HepG2 (cell line): ENCODE measurements around the gene COX10. TPM values are rescaled to one million over a fixed set of nuclear protein-coding genes. Genes with fewer than 3 reads are reported as not detected.

Experiments
- ATAC-seq: fragments of 200-7000 bp; cut with Tn5 transposase; 3 replicates; pipeline ENCODE4 v1.9.1; 2020; ENCODE audit warnings: mild to moderate bottlenecking, moderate library complexity
- BruUV-seq: library from RNA; stranded (reverse); fragments of 400-500 nt; replicated peaks from 2 replicates; lab custom pipeline; 2021; lab: Mats Ljungman, UMichigan
- CTCF ChIA-PET: fragments of 300-600 bp; formaldehyde crosslinking; extraction: SDS; loops from one replicate; lab custom pipeline; 2021; ENCODE audit warnings: low total read pairs, inconsistent platforms, low intra/inter-chr PET ratio; lab: Yijun Ruan, JAX
- POLR2A ChIA-PET: fragments of 350-600 bp; sonication (Branson Sonifier 250); formaldehyde crosslinking; loops from one replicate; lab custom pipeline; 2020; ENCODE audit warnings: antibody characterized with exemption, inconsistent platforms; lab: Yijun Ruan, JAX
- DNase-seq: peaks from one replicate; pipeline ENCODE4 v3.0.0-alpha.2; 2015; ENCODE audit warnings: low spot score
- FAIRE-seq: peaks from 3 replicates; lab custom pipeline; 2011; peaks lifted over from hg19 to GRCh38; lab: Jason Lieb, UNC
- H2AFZ ChIP-seq: one replicate; pipeline ENCODE4 v1.6.1; 2011; ENCODE audit warnings: low read length, inconsistent platforms
- H3K27ac ChIP-seq: fragments of 300-600 bp; 3 replicates; pipeline ENCODE4 v1.8.0; 2011; ENCODE audit warnings: mixed run types, mild to moderate bottlenecking, mixed read lengths, low read length, inconsistent platforms; ENCODE audit not compliant: insufficient read depth; ENCODE audit errors: extremely low read length
- H3K27me3 ChIP-seq, 2 experiments: fragments of 200-600 bp in 1 of 2; 2 replicates in 1 of 2; 3 replicates in 1 of 2; pipeline versions ENCODE4 v1.6.0 to v1.8.0; 2011; ENCODE audit warnings: low read length in 2 of 2, mild to moderate bottlenecking in 2 of 2, moderate library complexity in 2 of 2, inconsistent platforms in 1 of 2; ENCODE audit not compliant: insufficient read depth in 2 of 2, control insufficient read depth in 1 of 2
- H3K36me3 ChIP-seq, 2 experiments: fragments of 200-600 bp in 1 of 2; replicated peaks in 1 of 2; 2 replicates in 1 of 2; 3 replicates in 1 of 2; pipeline versions ENCODE4 v1.5.1 to v1.8.0; 2011; ENCODE audit warnings: low read length in 2 of 2, inconsistent platforms in 1 of 2; ENCODE audit not compliant: insufficient read depth in 2 of 2, control insufficient read depth in 1 of 2
- H3K4me1 ChIP-seq: 2 replicates; pipeline ENCODE4 v1.5.1; 2012; ENCODE audit warnings: low read length, inconsistent platforms; ENCODE audit not compliant: insufficient read depth
- H3K4me2 ChIP-seq: 2 replicates; pipeline ENCODE4 v1.6.0; 2011; ENCODE audit warnings: low read depth, low read length, inconsistent platforms
- H3K4me3 ChIP-seq, 3 experiments: fragments of 200-600 bp in 1 of 3; sonication (generic), shearing (Covaris generic) in 1 of 3; replicated peaks in 1 of 3; 2 replicates each; pipeline ENCODE4 v1.5.1; 2011 to 2016; ENCODE audit warnings: low read length in 3 of 3, inconsistent platforms in 2 of 3, low read depth in 2 of 3, mild to moderate bottlenecking in 2 of 3, control low read depth in 1 of 3, mixed read lengths in 1 of 3; ENCODE audit not compliant: insufficient read depth in 1 of 3
- H3K79me2 ChIP-seq: one replicate; pipeline ENCODE4 v1.6.1; 2011; ENCODE audit warnings: low read length, inconsistent platforms; ENCODE audit not compliant: insufficient read depth
- H3K9ac ChIP-seq: 2 replicates; pipeline ENCODE4 v1.6.0; 2011; ENCODE audit warnings: mild to moderate bottlenecking, low read depth, low read length, inconsistent platforms; ENCODE audit not compliant: insufficient read depth
- H3K9me3 ChIP-seq: 2 replicates; pipeline ENCODE4 v1.5.1; 2012; ENCODE audit warnings: mild to moderate bottlenecking, low read length
- H4K20me1 ChIP-seq: 2 replicates; pipeline ENCODE4 v1.6.0; 2011; ENCODE audit warnings: inconsistent platforms, mild to moderate bottlenecking, low read length, moderate library complexity; ENCODE audit not compliant: insufficient read depth
- ARID3A ChIP-seq: IDR thresholded peaks from 2 replicates; pipeline ENCODE4 v1.6.1; 2012; ENCODE audit warnings: low read depth, low read length, improper control_type of control experiment
- HMG20A ChIP-seq: IDR thresholded peaks from 2 replicates; pipeline ENCODE4 v1.6.1; 2016; ENCODE audit warnings: borderline replicate concordance
- HNRNPUL1 ChIP-seq: fragments of 200-400 bp; formaldehyde crosslinking; IDR thresholded peaks from 2 replicates; pipeline ENCODE4 v1.6.1; 2017; ENCODE audit warnings: low read depth, mild to moderate bottlenecking, low read length, moderate library complexity
- MTF1 ChIP-seq: sonication (generic); formaldehyde crosslinking; IDR thresholded peaks from 2 replicates; pipeline ENCODE4 v1.5.0; 2020; ENCODE audit warnings: missing genetic modification reagents
- POGZ ChIP-seq: sonication (generic); formaldehyde crosslinking; IDR thresholded peaks from 2 replicates; pipeline ENCODE4 v1.4.0; 2020; ENCODE audit warnings: mild to moderate bottlenecking, missing genetic modification reagents
- SPEN ChIP-seq: sonication (generic); formaldehyde crosslinking; IDR thresholded peaks from 2 replicates; pipeline ENCODE4 v1.5.1; 2020; ENCODE audit warnings: low read depth, mild to moderate bottlenecking, missing genetic modification reagents
- TBX2 ChIP-seq: sonication (generic); formaldehyde crosslinking; IDR thresholded peaks from 2 replicates; pipeline ENCODE4 v1.5.0; 2020; ENCODE audit warnings: missing genetic modification reagents, mild to moderate bottlenecking, borderline replicate concordance
- TCF12 ChIP-seq, 2 experiments: fragments of 450-650 bp in 1 of 2; sonication (generic) in 1 of 2; formaldehyde crosslinking in 1 of 2; IDR thresholded peaks; 2 replicates each; pipeline versions ENCODE4 v1.6.1 to v1.8.0; 2017 to 2022; ENCODE audit warnings: antibody characterized with exemption in 1 of 2, mild to moderate bottlenecking in 1 of 2, missing genetic modification reagents in 1 of 2, moderate library complexity in 1 of 2
- ZIK1 ChIP-seq: sonication (generic); formaldehyde crosslinking; IDR thresholded peaks from 2 replicates; pipeline ENCODE4 v1.5.0; 2020; ENCODE audit warnings: mild to moderate bottlenecking, low read depth, missing genetic modification reagents, borderline replicate concordance
- ZMYM3 ChIP-seq: sonication (generic); formaldehyde crosslinking; IDR thresholded peaks from 2 replicates; pipeline ENCODE4 v1.5.1; 2020; ENCODE audit warnings: mild to moderate bottlenecking, missing genetic modification reagents
- ZNF280D ChIP-seq: sonication (generic); formaldehyde crosslinking; IDR thresholded peaks from 2 replicates; pipeline ENCODE4 v1.5.1; 2020; ENCODE audit warnings: mild to moderate bottlenecking, missing genetic modification reagents
- ZNF335 ChIP-seq: sonication (generic); formaldehyde crosslinking; IDR thresholded peaks from 2 replicates; pipeline ENCODE4 v1.4.0; 2020; ENCODE audit warnings: missing genetic modification reagents
- WGBS: methylation state at CpG from one replicate; pipeline ENCODE4 v1.1.6; 2017; ENCODE audit warnings: low lambda C conversion rate; 5-methylcytosine and 5-hydroxymethylcytosine counted together
- in situ Hi-C: cut with HindIII; loops from 2 replicates; pipeline ENCODE4 v1.10.0; 2017; ENCODE audit warnings: low pct_unique_long_range_greater_than_20kb; ENCODE audit not compliant: extremely low pct_ligation_motif_present
- intact Hi-C: fragments of 100-400 bp; cut with micrococcal nuclease; formaldehyde crosslinking; loops from one replicate; pipeline ENCODE4 v1.10.0; 2022; ENCODE audit not compliant: unreplicated experiment
- polyA plus RNA-seq, 8 experiments: library from polyadenylated mRNA; depleted of rRNA in 3 of 8; stranded (reverse) in 7 of 8; unstranded in 1 of 8; fragments of >200 nt; fragmentation: Illumina TruSeq in 4 of 8; extraction: Trizol in 4 of 8; gene quantifications; 2 replicates each; pipeline versions ENCODE4 v1.2.1 to v1.2.3, GENCODE V29; 2011 to 2016; ENCODE audit warnings: low read depth in 4 of 8, missing spikeins in 1 of 8, mixed read lengths in 1 of 8; ENCODE audit not compliant: insufficient read depth in 1 of 8
- total RNA-seq, 5 experiments: library from RNA; depleted of rRNA; stranded (reverse); fragments of >200 nt; fragmentation: Illumina TruSeq; extraction: Trizol; gene quantifications; 2 replicates each; pipeline ENCODE4 v1.2.3, GENCODE V29; 2016; ENCODE audit warnings: low read depth in 1 of 5

Gene COX10
- total and polyA plus RNA-seq, 2 of the 13 experiments (the other 11 are each of a cell fraction or from before 2014, with no cell fraction given), result 13.9 to 20.1 TPM

- TF ChIP-seq SPEN (CRISPR knock-in tag), result no peak
- no peak for TF ChIP-seq ZMYM3
- in situ Hi-C loops (no loop called here), intact Hi-C loops (no loop called here)
- H3K4me2 ChIP-seq, result no peak overlapping the region
- H2AFZ ChIP-seq, result no peak overlapping the region
- no peaks in the 10 kb centered on the region for H3K27me3 ChIP-seq
- no peak for ATAC-seq
- H3K9ac ChIP-seq, result no peak overlapping the region
- 71% methylated on average over 4 of the region's 4 CpGs for WGBS
- no peak for DNase-seq
- H3K9me3 ChIP-seq, result no peaks in the 10 kb centered on the region
- H3K36me3 ChIP-seq, result no peaks in the 10 kb centered on the region
- no peaks in the 10 kb centered on the region for H4K20me1 ChIP-seq
- H3K79me2 ChIP-seq, result peaks cover 3% of the 10 kb centered on the region
- no peak for FAIRE-seq
- ChIA-PET CTCF (no interaction called here), POLR2A (no interaction called here)
- no peak overlapping the region for H3K4me3 ChIP-seq
- no TSS peak for BruUV-seq
- peaks cover 18% of the 10 kb centered on the region for H3K4me1 ChIP-seq
- H3K27ac ChIP-seq, result no peak overlapping the region
These were observed 83.4 kb downstream of the COX10 start for GRCh38 chr17:14152721-14153120.

- Histone ChIP-seq H2AFZ (no peak overlapping the region), H3K27me3 (no peaks in the 10 kb centered on the region), H3K4me2 (no peak overlapping the region), H3K27ac (no peak overlapping the region), H3K79me2 (peaks cover 3% of the 10 kb centered on the region), H3K9ac (no peak overlapping the region), H3K9me3 (no peaks in the 10 kb centered on the region), H4K20me1 (no peaks in the 10 kb centered on the region), H3K4me3 (no peak overlapping the region), H3K36me3 (no peaks in the 10 kb centered on the region), H3K4me1 (peaks cover 18% of the 10 kb centered on the region)
- POLR2A ChIA-PET, result no interaction called here
- CTCF ChIA-PET, result no interaction called here
- BruUV-seq, result no TSS peak
- no peak for TF ChIP-seq ZNF335 (CRISPR knock-in tag)
- no peak for TF ChIP-seq ARID3A
- TF ChIP-seq MTF1 (CRISPR knock-in tag), result no peak
- TF ChIP-seq ZIK1 (CRISPR knock-in tag), result no peak
- no peak for TF ChIP-seq TBX2 (CRISPR knock-in tag)
- TF ChIP-seq HNRNPUL1, result no peak
- no peak for TF ChIP-seq ZNF280D
- TF ChIP-seq TCF12 (IDR thresholded peaks at IDR 0.05), result no peak
- no peak for TF ChIP-seq TCF12 (CRISPR knock-in tag; IDR thresholded peaks at IDR 0.05)
- no peak for TF ChIP-seq HMG20A (CRISPR knock-in tag)
- TF ChIP-seq POGZ (CRISPR knock-in tag), result no peak
- FAIRE-seq, result no peak
- in situ Hi-C loops, result no loop called here
- no peak for ATAC-seq
- WGBS, result 88% methylated on average over 1 of the region's 1 CpG
- intact Hi-C loops, result no loop called here
- DNase-seq, result no peak
These were observed 84.1 kb downstream of the COX10 start for GRCh38 chr17:14153374-14153773.
